ENCODE data around the gene NRG2. TPM values are rescaled to one million over a fixed set of nuclear protein-coding genes. Genes with fewer than 3 reads are reported as not detected.

NRG2 gene
- total RNA-seq, 1 experiment from 2014 or later: 1.8 TPM

DNA sequence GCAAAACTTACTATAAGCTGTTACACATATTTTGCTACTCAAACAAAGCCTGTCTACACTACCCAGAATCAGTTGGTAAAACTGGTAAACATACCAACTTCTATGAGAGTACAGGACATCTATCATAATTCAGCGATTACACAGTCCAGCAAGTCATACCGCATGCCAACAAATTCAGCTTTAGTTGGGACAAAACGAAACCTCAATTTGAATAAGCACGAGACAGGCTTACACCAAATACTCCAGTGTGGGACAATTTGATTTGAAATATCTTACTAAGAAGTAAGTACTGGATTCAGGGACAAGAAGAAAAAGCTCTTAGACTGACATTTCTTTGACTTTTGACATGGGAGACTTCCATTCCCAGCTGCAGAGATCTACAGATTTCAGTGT is 2.0 kb downstream of the NRG2 start:
- Histone ChIP-seq H3K4me1 (ENCODE audit: insufficient read depth, low read length) (peaks cover 25% of the 10 kb centered on the region), H2AFZ (ENCODE audit: low read length) (peak overlapping the region; percentile 56), H3K27me3 (ENCODE audit: low read length) (no peaks in the 10 kb centered on the region), H3K36me3 (ENCODE audit: low read depth, low read length) (no peaks in the 10 kb centered on the region), H3K79me2 (ENCODE audit: low read length) (peaks cover 3% of the 10 kb centered on the region; the same call in 1 of the 2 replicates), H4K20me1 (ENCODE audit: low read length) (no peaks in the 10 kb centered on the region), H3K9me2 (replicated peaks; ENCODE audit: low read length) (no peaks in the 10 kb centered on the region), H3K27ac (ENCODE audit: low read length) (peak overlapping the region; percentile 25), H3K9me3 (ENCODE audit: low read length) (no peaks in the 10 kb centered on the region), H3K9ac (ENCODE audit: low read length) (peak overlapping the region; percentile 25), H3F3A (ENCODE audit: low read length, unreplicated experiment) (no peaks in the 10 kb centered on the region), H3K4me2 (ENCODE audit: low read length) (peak overlapping the region; percentile 99), H3K4me3 (ENCODE audit: low read length) (peak overlapping the region; percentile 86)
- TF ChIP-seq EZH2 (IDR thresholded peaks at IDR 0.05; ENCODE audit: low read length, unreplicated experiment) (no peak), EZH2phosphoT487 (IDR thresholded peaks at IDR 0.05; ENCODE audit: borderline replicate concordance, low read length) (no peak)
- TF ChIP-seq, protein P1, sequence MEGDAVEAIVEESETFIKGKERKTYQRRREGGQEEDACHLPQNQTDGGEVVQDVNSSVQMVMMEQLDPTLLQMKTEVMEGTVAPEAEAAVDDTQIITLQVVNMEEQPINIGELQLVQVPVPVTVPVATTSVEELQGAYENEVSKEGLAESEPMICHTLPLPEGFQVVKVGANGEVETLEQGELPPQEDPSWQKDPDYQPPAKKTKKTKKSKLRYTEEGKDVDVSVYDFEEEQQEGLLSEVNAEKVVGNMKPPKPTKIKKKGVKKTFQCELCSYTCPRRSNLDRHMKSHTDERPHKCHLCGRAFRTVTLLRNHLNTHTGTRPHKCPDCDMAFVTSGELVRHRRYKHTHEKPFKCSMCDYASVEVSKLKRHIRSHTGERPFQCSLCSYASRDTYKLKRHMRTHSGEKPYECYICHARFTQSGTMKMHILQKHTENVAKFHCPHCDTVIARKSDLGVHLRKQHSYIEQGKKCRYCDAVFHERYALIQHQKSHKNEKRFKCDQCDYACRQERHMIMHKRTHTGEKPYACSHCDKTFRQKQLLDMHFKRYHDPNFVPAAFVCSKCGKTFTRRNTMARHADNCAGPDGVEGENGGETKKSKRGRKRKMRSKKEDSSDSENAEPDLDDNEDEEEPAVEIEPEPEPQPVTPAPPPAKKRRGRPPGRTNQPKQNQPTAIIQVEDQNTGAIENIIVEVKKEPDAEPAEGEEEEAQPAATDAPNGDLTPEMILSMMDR (conservative IDR thresholded peaks at IDR 0.05; ENCODE audit: low read depth, low read length): no peak
- TSS peak; percentile 41 for BruUV-seq (replicated peaks)
- DNase-seq: peak; percentile 15
- POLR2A ChIA-PET (ENCODE audit: unreplicated experiment): interaction anchor here (0.6 kb wide), 1 partner anchor 27 kb away, joined by 3 read pairs; no protein-coding TSS in a partner anchor
- CTCF ChIA-PET: interaction anchor here (0.6 to 1.8 kb wide), 4 partner anchors 34 to 805 kb away, joined by 3 to 10 read pairs (median 6); no protein-coding TSS in a partner anchor
- no peak for ATAC-seq
- intact Hi-C loops (cut with micrococcal nuclease): loop anchor here (5.0 kb wide), 2 partner anchors 74 to 254 kb away; no protein-coding TSS in a partner anchor

DNA sequence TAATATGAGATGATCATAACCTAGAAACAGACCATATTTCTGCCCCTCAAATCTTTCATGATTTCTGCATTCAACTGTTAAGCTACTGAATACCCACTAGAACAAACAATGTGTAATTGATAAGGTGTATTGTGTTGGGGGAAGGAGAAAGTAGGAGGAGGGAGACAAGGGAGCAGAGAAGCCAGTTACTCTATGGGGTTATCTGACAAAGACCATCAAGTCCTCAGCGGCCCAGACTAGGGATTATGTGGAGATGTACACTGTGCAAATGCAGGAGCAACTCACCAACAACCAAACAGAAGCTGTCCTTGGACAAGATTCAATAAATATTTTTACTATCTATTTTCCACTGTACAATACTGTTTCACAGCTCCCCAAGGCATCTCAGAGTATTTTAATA is 2.7 kb downstream of the NRG2 start:
- BruUV-seq (replicated peaks): no TSS peak
- DNase-seq (no peak), ATAC-seq (no peak)
- POLR2A ChIA-PET (ENCODE audit: unreplicated experiment): no interaction called here
- H3K9me2 ChIP-seq (replicated peaks; ENCODE audit: low read length): no peaks in the 10 kb centered on the region
- no peaks in the 10 kb centered on the region for H3F3A ChIP-seq (ENCODE audit: low read length, unreplicated experiment)
- no peaks in the 10 kb centered on the region for H4K20me1 ChIP-seq (ENCODE audit: low read length)
- no peaks in the 10 kb centered on the region for H3K27me3 ChIP-seq (ENCODE audit: low read length)
- intact Hi-C loops (cut with micrococcal nuclease): loop anchor here (5.0 kb wide), 2 partner anchors 73 to 253 kb away; no protein-coding TSS in a partner anchor
- H3K4me3 ChIP-seq (ENCODE audit: low read length): no peak overlapping the region
- no peak overlapping the region for H3K9ac ChIP-seq (ENCODE audit: low read length)
- H3K27ac ChIP-seq (ENCODE audit: low read length): no peak overlapping the region
- no peaks in the 10 kb centered on the region for H3K9me3 ChIP-seq (ENCODE audit: low read length)
- no peaks in the 10 kb centered on the region for H3K36me3 ChIP-seq (ENCODE audit: low read depth, low read length)
- peak overlapping the region; percentile 99 for H3K4me2 ChIP-seq (ENCODE audit: low read length)
- H3K79me2 ChIP-seq (ENCODE audit: low read length): peaks cover 3% of the 10 kb centered on the region; the same call in 1 of the 2 replicates
- H2AFZ ChIP-seq (ENCODE audit: low read length): no peak overlapping the region
- TF ChIP-seq EZH2 (IDR thresholded peaks at IDR 0.05; ENCODE audit: low read length, unreplicated experiment) (no peak), EZH2phosphoT487 (IDR thresholded peaks at IDR 0.05; ENCODE audit: borderline replicate concordance, low read length) (no peak)
- TF ChIP-seq, protein P1 (conservative IDR thresholded peaks at IDR 0.05; ENCODE audit: low read depth, low read length): no peak
- CTCF ChIA-PET: interaction anchor here (1.8 kb wide), 1 partner anchor 72 kb away, joined by 10 read pairs; no protein-coding TSS in a partner anchor
- H3K4me1 ChIP-seq (ENCODE audit: insufficient read depth, low read length): peaks cover 25% of the 10 kb centered on the region

DNA sequence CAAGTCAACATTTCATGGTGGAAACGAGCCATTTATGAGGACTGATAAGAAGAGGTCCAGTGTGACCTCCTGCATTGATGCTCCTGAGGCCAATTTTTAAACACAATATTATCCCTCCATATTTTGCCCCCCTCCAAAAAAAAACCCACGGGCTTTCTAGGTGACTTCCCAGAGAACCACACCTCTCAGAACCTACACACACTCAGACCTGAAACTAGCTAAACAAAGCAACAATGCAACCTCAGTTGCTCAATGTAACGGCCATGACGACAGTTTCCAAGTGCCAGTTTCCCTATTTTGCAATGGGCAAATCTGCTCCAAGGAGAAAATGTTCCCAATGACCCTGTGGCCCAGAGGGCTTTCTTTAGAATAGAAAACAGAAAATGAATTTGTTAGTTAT is 3.5 kb downstream of the NRG2 start:
- CTCF ChIA-PET: no interaction called here

More for the DNA sequence above, 3.5 kb downstream of the NRG2 start:
- Histone ChIP-seq H3F3A (ENCODE audit: low read length, unreplicated experiment) (no peaks in the 10 kb centered on the region), H4K20me1 (ENCODE audit: low read length) (no peaks in the 10 kb centered on the region), H3K9me3 (ENCODE audit: low read length) (no peaks in the 10 kb centered on the region), H3K36me3 (ENCODE audit: low read depth, low read length) (no peaks in the 10 kb centered on the region), H3K9ac (ENCODE audit: low read length) (no peak overlapping the region), H3K4me2 (ENCODE audit: low read length) (no peak overlapping the region), H3K27me3 (ENCODE audit: low read length) (no peaks in the 10 kb centered on the region), H3K79me2 (ENCODE audit: low read length) (peaks cover 3% of the 10 kb centered on the region; the same call in 1 of the 2 replicates), H2AFZ (ENCODE audit: low read length) (no peak overlapping the region), H3K4me1 (ENCODE audit: insufficient read depth, low read length) (peaks cover 25% of the 10 kb centered on the region), H3K4me3 (ENCODE audit: low read length) (no peak overlapping the region), H3K9me2 (replicated peaks; ENCODE audit: low read length) (no peaks in the 10 kb centered on the region), H3K27ac (ENCODE audit: low read length) (no peak overlapping the region)
- ATAC-seq (no peak), DNase-seq (no peak)
- BruUV-seq (replicated peaks): no TSS peak
- intact Hi-C loops (cut with micrococcal nuclease): no loop called here
- POLR2A ChIA-PET (ENCODE audit: unreplicated experiment): no interaction called here
- TF ChIP-seq EZH2 (IDR thresholded peaks at IDR 0.05; ENCODE audit: low read length, unreplicated experiment) (no peak), EZH2phosphoT487 (IDR thresholded peaks at IDR 0.05; ENCODE audit: borderline replicate concordance, low read length) (no peak)
- TF ChIP-seq, protein P1 (conservative IDR thresholded peaks at IDR 0.05; ENCODE audit: low read depth, low read length): no peak

Measured in PC-3 (cell line).